DOHH2 (cell line): ENCODE data around the gene EPHB2.

Source experiments
- H3F3A ChIP-seq: fragments of 200-600 bp; sonication (generic), shearing (Covaris generic); 2 replicates; pipeline ENCODE4 v1.6.0; 2016; ENCODE audit warnings: antibody characterized with exemption, mild to moderate bottlenecking; ENCODE audit not compliant: control insufficient read depth, insufficient read depth
- H3K27ac ChIP-seq: fragments of 200-600 bp; sonication (generic); 2 replicates; pipeline ENCODE4 v1.5.1; 2014; ENCODE audit warnings: low read depth, mild to moderate bottlenecking, low read length, moderate library complexity
- H3K27me3 ChIP-seq: fragments of 200-600 bp; sonication (generic); 2 replicates; pipeline ENCODE4 v1.6.1; 2014; ENCODE audit warnings: mild to moderate bottlenecking, low read length, mixed read lengths; ENCODE audit not compliant: control insufficient read depth
- H3K36me3 ChIP-seq: fragments of 200-600 bp; sonication (generic); 2 replicates; pipeline ENCODE4 v1.6.1; 2014; ENCODE audit warnings: mild to moderate bottlenecking, low read length, moderate library complexity, mixed read lengths; ENCODE audit not compliant: control insufficient read depth
- H3K4me1 ChIP-seq: fragments of 200-600 bp; sonication (generic); 2 replicates; pipeline ENCODE4 v1.6.1; 2014; ENCODE audit warnings: mild to moderate bottlenecking, low read length, mixed read lengths; ENCODE audit not compliant: control insufficient read depth
- H3K4me2 ChIP-seq: fragments of 200-600 bp; sonication (generic); 2 replicates; pipeline ENCODE4 v1.6.0; 2014; ENCODE audit warnings: mild to moderate bottlenecking, low read length, moderate library complexity
- H3K4me3 ChIP-seq: fragments of 200-600 bp; sonication (generic); 2 replicates; pipeline ENCODE4 v1.5.1; 2014; ENCODE audit warnings: mild to moderate bottlenecking, low read length, mixed read lengths
- H3K79me2 ChIP-seq: fragments of 200-600 bp; sonication (generic); 2 replicates; pipeline ENCODE4 v1.6.1; 2014; ENCODE audit warnings: mild to moderate bottlenecking, low read length, mixed read lengths; ENCODE audit not compliant: control insufficient read depth
- H3K9me2 ChIP-seq: fragments of 200-600 bp; sonication (generic); replicated peaks from 2 replicates; pipeline ENCODE4 v1.6.1; 2014; ENCODE audit warnings: mild to moderate bottlenecking, low read length, mixed read lengths; ENCODE audit not compliant: control insufficient read depth
- H3K9me3 ChIP-seq: fragments of 200-600 bp; sonication (generic); 2 replicates; pipeline ENCODE4 v1.6.1; 2014; ENCODE audit warnings: antibody characterized with exemption, low read length, mixed read lengths; ENCODE audit not compliant: control insufficient read depth, insufficient read depth
- H4K20me1 ChIP-seq: fragments of 200-600 bp; sonication (generic); 2 replicates; pipeline ENCODE4 v1.6.0; 2014; ENCODE audit warnings: low read depth, mild to moderate bottlenecking, antibody characterized with exemption, low read length, moderate library complexity; ENCODE audit not compliant: control insufficient read depth, insufficient read depth
- EZH2phosphoT487 ChIP-seq: fragments of 200-600 bp; sonication (generic); IDR thresholded peaks from 2 replicates; pipeline ENCODE4 v1.6.1; 2017; ENCODE audit warnings: borderline replicate concordance, mild to moderate bottlenecking, antibody characterized with exemption, low read length, moderate library complexity, mixed read lengths
- TF ChIP-seq, protein P1 (sequence below): fragments of 200-600 bp; sonication (generic); IDR thresholded peaks from one replicate; pipeline ENCODE4 v1.5.1; 2014; ENCODE audit warnings: antibody characterized with exemption, mild to moderate bottlenecking, low read depth, low read length; ENCODE audit not compliant: poor library complexity, severe bottlenecking

The EPHB2 gene

DNA sequence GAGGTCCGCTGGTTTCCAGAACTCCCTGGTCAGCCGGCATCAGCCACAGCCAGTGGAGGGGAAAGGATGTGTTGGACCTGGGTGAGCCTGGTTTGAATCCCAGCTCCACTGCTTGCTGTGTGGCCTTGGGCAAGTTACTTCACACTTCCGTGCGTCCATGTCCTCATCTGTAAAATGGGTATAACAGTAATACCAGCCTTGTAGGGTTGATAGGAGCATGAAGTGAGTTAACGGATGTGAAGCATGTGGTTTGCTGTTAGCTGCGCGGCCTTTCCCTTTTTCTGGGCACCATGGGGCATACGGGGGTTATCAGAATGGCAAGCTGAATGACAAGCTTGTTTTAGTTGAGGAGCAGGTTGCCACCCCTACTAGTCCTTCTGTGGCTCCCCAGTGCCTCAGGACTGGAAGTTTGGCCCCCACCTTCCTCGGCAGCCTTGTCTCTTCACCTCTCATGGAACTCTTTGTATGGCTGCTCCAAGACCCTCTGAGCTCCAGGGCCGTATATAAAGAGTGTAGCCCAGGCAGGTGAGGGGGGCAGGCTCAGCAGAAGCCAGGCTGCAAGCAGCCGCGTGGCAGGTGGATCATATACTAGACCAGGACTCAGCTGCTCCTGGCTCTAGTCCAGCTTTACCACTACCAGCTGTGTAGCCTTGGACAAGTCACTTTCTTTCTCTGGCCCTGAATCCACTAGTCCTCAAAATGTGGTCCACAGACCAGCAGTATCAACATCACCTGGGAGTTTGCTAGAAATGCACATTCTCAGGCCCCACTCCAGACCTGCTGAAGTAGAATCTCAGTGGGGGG lies 166.7 kb downstream of the EPHB2 start:
- no peaks in the 10 kb centered on the region for H3F3A ChIP-seq
- no peaks in the 10 kb centered on the region for H3K36me3 ChIP-seq
- no peaks in the 10 kb centered on the region for H3K9me2 ChIP-seq
- H3K27me3 ChIP-seq = no peaks in the 10 kb centered on the region
- no peak overlapping the region for H3K4me2 ChIP-seq
- H3K4me3 ChIP-seq = no peak overlapping the region
- no peak for TF ChIP-seq EZH2phosphoT487
- TF ChIP-seq, protein P1, sequence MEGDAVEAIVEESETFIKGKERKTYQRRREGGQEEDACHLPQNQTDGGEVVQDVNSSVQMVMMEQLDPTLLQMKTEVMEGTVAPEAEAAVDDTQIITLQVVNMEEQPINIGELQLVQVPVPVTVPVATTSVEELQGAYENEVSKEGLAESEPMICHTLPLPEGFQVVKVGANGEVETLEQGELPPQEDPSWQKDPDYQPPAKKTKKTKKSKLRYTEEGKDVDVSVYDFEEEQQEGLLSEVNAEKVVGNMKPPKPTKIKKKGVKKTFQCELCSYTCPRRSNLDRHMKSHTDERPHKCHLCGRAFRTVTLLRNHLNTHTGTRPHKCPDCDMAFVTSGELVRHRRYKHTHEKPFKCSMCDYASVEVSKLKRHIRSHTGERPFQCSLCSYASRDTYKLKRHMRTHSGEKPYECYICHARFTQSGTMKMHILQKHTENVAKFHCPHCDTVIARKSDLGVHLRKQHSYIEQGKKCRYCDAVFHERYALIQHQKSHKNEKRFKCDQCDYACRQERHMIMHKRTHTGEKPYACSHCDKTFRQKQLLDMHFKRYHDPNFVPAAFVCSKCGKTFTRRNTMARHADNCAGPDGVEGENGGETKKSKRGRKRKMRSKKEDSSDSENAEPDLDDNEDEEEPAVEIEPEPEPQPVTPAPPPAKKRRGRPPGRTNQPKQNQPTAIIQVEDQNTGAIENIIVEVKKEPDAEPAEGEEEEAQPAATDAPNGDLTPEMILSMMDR = no peak
- no peaks in the 10 kb centered on the region for H3K4me1 ChIP-seq
- H3K79me2 ChIP-seq = no peaks in the 10 kb centered on the region
- no peak overlapping the region for H3K27ac ChIP-seq
- H3K9me3 ChIP-seq = no peaks in the 10 kb centered on the region
- H4K20me1 ChIP-seq = 0 out of 2 replicates have a peak, but pooled peaks cover 5% of the 10 kb centered on the region

DNA sequence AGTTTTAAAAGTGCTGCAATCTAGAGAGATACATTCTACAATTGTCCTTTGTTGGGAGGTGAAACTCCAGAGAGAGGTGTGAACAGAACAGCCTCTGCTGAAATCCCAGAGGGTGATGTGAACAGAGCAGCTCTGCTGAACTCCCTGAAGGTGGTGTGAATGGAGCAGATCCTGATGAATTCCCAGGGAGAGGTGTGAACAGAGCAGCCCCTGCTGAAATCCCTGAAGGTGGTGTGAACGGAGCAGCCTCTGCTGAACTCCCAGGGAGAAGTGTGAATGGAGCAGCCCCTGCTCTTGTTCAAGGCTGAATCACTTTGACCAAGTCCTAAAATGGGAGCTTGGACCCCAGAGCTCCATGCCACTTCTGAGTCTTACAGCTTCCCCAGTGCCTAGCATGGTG lies 167.3 kb downstream of the EPHB2 start:
- Histone ChIP-seq H3K27ac (no peak overlapping the region), H3K27me3 (no peaks in the 10 kb centered on the region), H3F3A (no peaks in the 10 kb centered on the region), H4K20me1 (0 out of 2 replicates have a peak, but pooled peaks cover 5% of the 10 kb centered on the region), H3K4me1 (no peaks in the 10 kb centered on the region), H3K4me3 (no peak overlapping the region), H3K9me2 (no peaks in the 10 kb centered on the region), H3K4me2 (no peak overlapping the region), H3K36me3 (no peaks in the 10 kb centered on the region), H3K9me3 (no peaks in the 10 kb centered on the region), H3K79me2 (no peaks in the 10 kb centered on the region)
- TF ChIP-seq, protein P1 = no peak
- TF ChIP-seq EZH2phosphoT487 = no peak

DNA sequence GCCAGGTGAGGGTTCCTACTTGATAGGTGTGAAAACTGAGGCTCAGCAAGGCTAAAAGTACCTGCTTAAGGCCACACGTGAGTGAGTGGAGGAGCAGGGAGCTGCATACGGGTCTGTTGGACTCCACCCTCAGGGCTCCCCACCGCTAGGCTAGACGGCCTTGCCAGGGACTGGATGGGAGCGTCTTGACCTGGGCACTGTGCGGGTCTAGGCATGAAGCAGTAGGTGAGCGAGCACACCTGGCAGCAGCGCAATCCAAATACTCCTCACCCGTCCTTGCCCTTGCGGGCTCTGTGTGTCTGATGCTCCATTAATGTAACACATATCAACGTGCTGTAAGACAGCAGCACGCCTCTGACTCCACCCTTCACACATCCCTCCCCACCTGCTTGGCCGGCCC lies 168.0 kb downstream of the EPHB2 start:
- TF ChIP-seq EZH2phosphoT487 = no peak
- Histone ChIP-seq H3K4me2 (no peak overlapping the region), H4K20me1 (0 out of 2 replicates have a peak, but pooled peaks cover 5% of the 10 kb centered on the region), H3K36me3 (no peaks in the 10 kb centered on the region), H3K79me2 (no peaks in the 10 kb centered on the region), H3K27me3 (no peaks in the 10 kb centered on the region), H3K9me3 (no peaks in the 10 kb centered on the region), H3K27ac (no peak overlapping the region), H3K9me2 (no peaks in the 10 kb centered on the region), H3K4me1 (no peaks in the 10 kb centered on the region), H3F3A (no peaks in the 10 kb centered on the region), H3K4me3 (no peak overlapping the region)

DNA sequence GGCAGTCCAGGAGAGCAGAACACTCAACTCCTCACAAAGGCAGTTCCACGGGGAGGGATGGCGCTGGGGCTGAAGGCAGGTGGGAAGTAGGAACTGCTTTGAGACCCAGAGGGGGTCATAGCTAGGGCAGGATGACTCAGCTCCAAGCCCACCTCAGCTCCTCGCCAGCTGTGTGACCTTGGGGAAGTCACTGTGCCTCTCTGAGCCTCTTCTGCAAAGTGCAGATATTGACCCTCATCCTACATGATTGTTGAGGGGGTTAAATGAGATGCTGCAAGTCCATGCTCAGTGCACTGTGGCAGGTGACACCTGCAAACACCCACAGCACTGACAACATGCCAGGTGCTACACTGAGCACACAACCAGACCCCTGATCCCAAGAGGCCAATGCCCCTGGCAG lies 168.8 kb downstream of the EPHB2 start:
- Histone ChIP-seq H3K4me2 (no peak overlapping the region), H3K27me3 (no peaks in the 10 kb centered on the region), H3K27ac (no peak overlapping the region)

More for the DNA sequence above, 168.8 kb downstream of the EPHB2 start:
- Histone ChIP-seq H3F3A (no peaks in the 10 kb centered on the region), H4K20me1 (0 out of 2 replicates have a peak, but pooled peaks cover 5% of the 10 kb centered on the region), H3K9me3 (no peaks in the 10 kb centered on the region), H3K4me3 (no peak overlapping the region), H3K4me1 (no peaks in the 10 kb centered on the region), H3K79me2 (no peaks in the 10 kb centered on the region), H3K36me3 (no peaks in the 10 kb centered on the region), H3K9me2 (no peaks in the 10 kb centered on the region)
- TF ChIP-seq, protein P1 = no peak
- no peak for TF ChIP-seq EZH2phosphoT487
